Right atrium auricular region (tissue), 2 donors: ENCODE measurements around the gene NSD1. TPM values are rescaled to one million over a fixed set of nuclear protein-coding genes. Genes with fewer than 3 reads are reported as not detected.

Experiments
- DNase-seq: peaks from one replicate; pipeline ENCODE4 v3.0.0-alpha.2; 2019; ENCODE audit warnings: low spot score
- H3K27ac ChIP-seq, 2 donors: fragments of 200-600 bp; sonication (generic); 1 replicate in 1 of 2; 2 replicates in 1 of 2; pipeline ENCODE4 v1.5.1; 2016 to 2019
- H3K27me3 ChIP-seq, 2 donors: fragments of 200-600 bp; sonication (generic); one replicate each; pipeline versions ENCODE4 v1.5.1 to v1.6.0; 2017 to 2019
- H3K36me3 ChIP-seq: fragments of 200-600 bp; sonication (generic); one replicate; pipeline ENCODE4 v1.5.1; 2016
- H3K4me1 ChIP-seq, 2 donors: fragments of 200-600 bp; sonication (generic); one replicate each; pipeline versions ENCODE4 v1.5.1 to v1.6.0; 2017 to 2019
- H3K4me3 ChIP-seq, 2 donors: fragments of 200-600 bp; sonication (generic); 1 replicate in 1 of 2; 2 replicates in 1 of 2; pipeline ENCODE4 v1.5.1; 2017 to 2019; ENCODE audit warnings: mild to moderate bottlenecking in 1 of 2, moderate library complexity in 1 of 2
- H3K9me3 ChIP-seq, 2 donors: fragments of 200-600 bp; sonication (generic); one replicate each; pipeline ENCODE4 v1.5.1; 2019
- CTCF ChIP-seq, 2 donors: fragments of 200-600 bp; sonication (generic); IDR thresholded peaks; one replicate each; pipeline ENCODE4 v1.5.1; 2019; ENCODE audit warnings: antibody characterized with exemption in 2 of 2
- total RNA-seq, 2 donors: library from RNA; depleted of rRNA; stranded (reverse); fragments of >200 nt; gene quantifications; one replicate each; pipeline ENCODE4 v1.1.0, GENCODE V29; 2016

Gene NSD1
- total RNA-seq, 2 donors from 2014 or later = 25.4 to 26.7 TPM

- H3K4me1 ChIP-seq = no peaks in the 10 kb centered on the region
- peaks cover 54% of the 10 kb centered on the region for H3K36me3 ChIP-seq
- H3K4me3 ChIP-seq = no peak overlapping the region
- TF ChIP-seq CTCF (IDR thresholded peaks at IDR 0.05) = no peak
- H3K27me3 ChIP-seq = no peaks in the 10 kb centered on the region
- DNase-seq = no peak
- no peak overlapping the region for H3K27ac ChIP-seq
- no peaks in the 10 kb centered on the region for H3K9me3 ChIP-seq
These were observed 78.7 kb downstream of the NSD1 start for GRCh38 chr5:177212242-177212641.

GRCh38 chr5:177220576-177220975 is 87.0 kb downstream of the NSD1 start:
- H3K4me1 ChIP-seq = no peaks in the 10 kb centered on the region
- no peak for DNase-seq

GRCh38 chr5:177222269-177222668 is 88.7 kb downstream of the NSD1 start:
- Histone ChIP-seq H3K27me3 (no peaks in the 10 kb centered on the region), H3K4me3 (no peak overlapping the region), H3K36me3 (no peaks in the 10 kb centered on the region), H3K4me1 (no peaks in the 10 kb centered on the region), H3K27ac (no peak overlapping the region), H3K9me3 (no peaks in the 10 kb centered on the region)
- DNase-seq = no peak
- no peak for TF ChIP-seq CTCF (IDR thresholded peaks at IDR 0.05)

More at GRCh38 chr5:177220576-177220975, 87.0 kb downstream of the NSD1 start:
- no peak overlapping the region for H3K4me3 ChIP-seq
- no peaks in the 10 kb centered on the region for H3K9me3 ChIP-seq
- H3K27ac ChIP-seq = no peak overlapping the region
- H3K27me3 ChIP-seq = no peaks in the 10 kb centered on the region
- peaks cover 2% of the 10 kb centered on the region for H3K36me3 ChIP-seq
- TF ChIP-seq CTCF (IDR thresholded peaks at IDR 0.05) = no peak

GRCh38 chr5:177225798-177226197 is 92.2 kb downstream of the NSD1 start:
- Histone ChIP-seq H3K36me3 (peaks cover 5% of the 10 kb centered on the region), H3K27ac (no peak overlapping the region)
- no peak for DNase-seq

GRCh38 chr5:177226860-177227259 is 93.3 kb downstream of the NSD1 start:
- Histone ChIP-seq H3K27ac (no peak overlapping the region), H3K27me3 (no peaks in the 10 kb centered on the region), H3K9me3 (no peaks in the 10 kb centered on the region), H3K4me1 (peaks cover 0 to 1% of the 10 kb centered on the region in 2 donors), H3K4me3 (no peak overlapping the region), H3K36me3 (peaks cover 5% of the 10 kb centered on the region)
- TF ChIP-seq CTCF (IDR thresholded peaks at IDR 0.05) = no peak
- no peak for DNase-seq

More at GRCh38 chr5:177225798-177226197, 92.2 kb downstream of the NSD1 start:
- TF ChIP-seq CTCF (IDR thresholded peaks at IDR 0.05) = no peak
- Histone ChIP-seq H3K9me3 (no peaks in the 10 kb centered on the region), H3K4me1 (no peaks in the 10 kb centered on the region), H3K27me3 (no peaks in the 10 kb centered on the region), H3K4me3 (no peak overlapping the region)

- Histone ChIP-seq H3K9me3 (no peaks in the 10 kb centered on the region), H3K27ac (no peak overlapping the region), H3K36me3 (peaks cover 5% of the 10 kb centered on the region), H3K4me1 (peaks cover 0 to 20% of the 10 kb centered on the region in 2 donors), H3K4me3 (no peak overlapping the region), H3K27me3 (no peaks in the 10 kb centered on the region)
- TF ChIP-seq CTCF (IDR thresholded peaks at IDR 0.05) = no peak
- DNase-seq = no peak
These were observed 95.2 kb downstream of the NSD1 start for GRCh38 chr5:177228751-177229150.
